GM21381 (cell line): ENCODE data around the gene HOXA10.

ENCODE experiments used
- ATAC-seq: cut with Tn5 transposase; IDR thresholded peaks from one replicate; pipeline ENCODE4 v1.9.1; 2021; ENCODE audit warnings: mild to moderate bottlenecking, moderate library complexity; ENCODE audit not compliant: unreplicated experiment

The HOXA10 gene

GRCh38 chr7:27173956-27174873 lies at the start of gene HOXA10:
Gene HOXA10, minus strand, starts transcription at chr7:27174320. Its CDS starts 14 bp downstream, at chr7:27174306.
- ATAC-seq = no peak

DNA sequence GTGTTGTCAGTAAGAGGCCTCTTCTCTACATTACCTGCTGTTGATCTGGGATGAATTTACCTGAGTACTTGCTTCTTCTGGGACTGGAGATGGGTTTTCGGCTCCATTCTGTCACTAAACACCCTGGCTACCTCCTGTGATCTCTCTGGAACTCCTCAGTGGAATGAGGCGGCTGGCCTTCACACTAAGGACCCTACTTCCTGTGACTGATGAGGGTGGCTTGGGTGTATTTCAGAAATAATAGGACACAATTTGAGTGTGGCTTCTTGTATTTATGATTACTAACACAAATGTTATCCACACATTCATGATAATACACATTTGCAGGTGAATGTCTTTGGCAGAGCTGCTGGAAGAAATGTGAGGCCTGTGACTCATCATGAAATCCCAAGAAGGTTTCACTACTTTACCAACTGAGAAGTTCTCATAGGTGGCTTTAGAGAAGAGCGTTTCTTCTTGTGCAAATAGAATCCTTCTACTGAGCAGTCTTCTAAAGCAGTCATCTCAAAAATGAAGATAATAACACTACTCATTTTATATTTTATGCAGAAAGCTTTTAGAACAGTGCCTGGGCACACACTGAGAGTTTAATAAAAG lies 47.2 kb upstream of the HOXA10 start:
- ATAC-seq = no peak

- no peak for ATAC-seq
Observed at GRCh38 chr7:27220440-27220955, 46.4 kb upstream of the HOXA10 start.

GRCh38 chr7:27219821-27220220 lies 45.7 kb upstream of the HOXA10 start:
- ATAC-seq = no peak

DNA sequence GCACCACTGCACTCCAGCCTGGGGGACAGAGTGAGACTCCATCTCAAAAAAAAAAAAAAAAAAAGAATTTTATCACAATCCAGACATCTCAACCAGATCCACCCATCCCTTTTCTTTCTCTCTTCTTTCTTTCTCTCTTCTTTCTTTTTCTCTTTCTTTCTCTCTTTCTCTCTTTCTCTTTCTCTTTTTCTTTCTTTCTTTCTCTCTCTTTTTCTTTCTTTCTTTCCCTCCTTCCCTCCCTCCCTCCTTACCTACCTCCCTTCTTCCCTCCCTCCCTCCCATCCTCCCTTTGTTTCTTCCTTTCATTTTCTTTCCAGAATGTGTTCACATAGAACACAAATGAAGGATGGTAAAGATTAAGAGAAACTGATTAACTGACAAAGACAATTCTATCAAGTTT lies 43.8 kb upstream of the HOXA10 start:
- no peak for ATAC-seq

GRCh38 chr7:27215356-27215755 lies 41.2 kb upstream of the HOXA10 start:
- ATAC-seq = no peak

- ATAC-seq = no peak
Observed at GRCh38 chr7:27214239-27214950, 40.3 kb upstream of the HOXA10 start.

DNA sequence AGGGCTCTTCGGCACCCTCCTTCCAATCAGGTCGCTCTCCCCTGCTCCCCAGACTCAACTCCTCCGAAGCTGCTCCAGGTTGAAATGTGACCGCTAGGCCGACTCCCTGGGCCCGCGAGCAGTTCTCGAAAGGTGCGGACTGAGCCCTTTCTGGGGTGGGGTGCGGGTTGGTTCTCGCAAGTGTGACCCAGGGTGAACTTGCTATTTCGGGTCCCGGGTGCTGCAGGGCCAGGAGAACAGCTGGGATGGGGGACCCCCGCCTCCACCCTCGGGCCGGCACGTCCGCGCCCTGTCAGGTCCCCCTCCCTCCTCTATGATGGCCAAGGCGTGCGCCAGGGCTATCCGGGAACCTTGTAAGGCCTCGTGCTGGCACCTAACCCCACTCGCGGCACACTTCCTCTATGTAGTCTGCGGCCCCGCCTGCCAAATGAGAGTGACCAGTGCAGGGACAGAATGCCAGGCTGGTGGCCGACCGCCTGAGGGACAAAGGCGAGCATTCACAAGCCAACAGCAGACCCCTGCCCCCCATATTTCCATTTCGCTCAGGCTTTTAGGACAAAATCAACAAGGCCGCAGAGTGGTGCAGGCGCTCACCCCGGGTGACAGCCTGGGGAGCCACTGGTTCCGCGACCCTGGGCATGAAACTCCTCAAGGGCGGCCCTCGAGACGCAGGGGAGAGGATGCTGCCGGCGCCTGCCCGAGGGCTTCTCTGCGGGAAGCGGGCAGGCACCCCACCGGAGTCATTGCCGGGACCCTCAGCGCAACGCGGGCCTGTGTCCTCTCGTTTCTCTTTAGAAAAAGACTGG lies 39.5 kb upstream of the HOXA10 start:
- ATAC-seq = no peak

DNA sequence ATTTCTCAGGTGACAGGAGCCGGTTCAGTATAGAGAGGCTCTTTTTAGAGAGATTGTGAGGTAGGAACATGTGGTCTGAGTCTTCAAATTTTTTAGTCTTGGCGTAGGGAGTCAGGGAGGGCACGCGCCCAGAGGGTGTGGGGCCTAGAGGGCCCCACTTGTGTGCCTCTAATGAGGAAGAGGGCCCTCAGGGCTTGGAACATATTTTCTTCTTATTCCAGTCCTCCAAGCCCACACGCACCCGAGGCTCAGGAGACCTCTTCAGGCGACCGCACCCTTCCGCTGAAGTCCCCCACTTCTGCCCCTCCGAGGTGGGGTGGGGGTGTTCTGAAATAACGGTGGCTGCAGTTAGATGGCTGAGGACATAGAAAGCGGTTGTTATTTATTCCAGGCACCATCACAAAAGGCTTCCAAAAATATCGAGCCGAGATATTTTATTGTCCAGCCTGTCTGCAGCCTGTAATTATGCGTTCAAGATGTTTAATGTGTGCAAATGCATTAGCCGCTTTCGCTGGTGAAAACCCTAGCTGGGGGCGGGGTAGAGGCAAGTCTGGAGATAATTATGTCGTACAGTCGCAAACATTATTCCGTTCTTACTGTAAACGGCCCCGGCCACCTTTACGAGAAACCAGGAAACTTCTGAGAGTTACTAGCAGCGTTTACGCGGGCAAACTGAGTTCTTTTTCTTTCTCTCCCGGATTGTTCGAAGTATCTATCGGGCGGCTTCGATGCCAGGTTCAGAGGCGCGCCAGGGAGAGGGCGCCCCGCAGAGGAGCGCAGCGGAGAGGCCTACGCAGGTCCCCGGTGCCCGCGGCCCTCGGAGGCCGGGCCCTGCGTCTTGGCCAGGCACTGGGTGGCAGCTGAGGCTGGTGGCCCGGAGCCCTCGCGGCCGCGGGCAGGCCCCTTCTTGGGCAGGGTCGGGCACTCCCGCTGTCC lies 38.6 kb upstream of the HOXA10 start:
- ATAC-seq = no peak

- no peak for ATAC-seq
Observed at GRCh38 chr7:27211764-27212204, 37.7 kb upstream of the HOXA10 start.

- no peak for ATAC-seq
Observed at GRCh38 chr7:27211084-27211446, 36.9 kb upstream of the HOXA10 start.

DNA sequence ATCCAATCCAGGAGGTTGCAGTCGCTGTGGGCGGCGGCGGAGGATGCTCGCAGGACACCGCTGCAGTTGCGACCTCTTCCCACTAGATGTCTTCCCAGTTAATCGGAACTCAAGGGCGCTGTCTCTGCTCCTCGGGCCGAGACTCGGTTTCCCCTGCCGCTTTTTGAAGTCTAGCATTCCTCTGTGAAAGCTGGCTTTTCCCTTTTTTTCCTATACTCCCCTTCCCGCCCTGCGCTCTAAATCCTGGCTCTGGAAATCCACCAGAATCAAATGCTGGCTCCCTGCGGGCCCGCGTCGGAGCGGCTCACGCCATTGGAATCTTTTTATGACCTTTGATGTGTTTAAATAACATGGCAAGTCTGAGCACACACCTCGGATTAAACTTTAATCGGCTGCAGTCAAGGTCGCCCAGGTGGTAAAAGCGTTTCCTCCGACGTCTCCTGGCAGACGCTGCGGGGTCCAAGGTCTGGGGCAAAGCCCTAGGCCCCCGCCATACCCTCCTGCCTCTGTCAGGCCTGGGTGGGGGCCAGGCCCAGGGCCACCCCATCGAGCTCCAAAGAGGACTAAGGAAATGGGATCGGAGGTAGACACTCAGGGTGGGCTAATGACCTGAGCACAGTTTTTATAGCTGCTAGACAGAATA lies 36.4 kb upstream of the HOXA10 start:
- ATAC-seq = no peak

DNA sequence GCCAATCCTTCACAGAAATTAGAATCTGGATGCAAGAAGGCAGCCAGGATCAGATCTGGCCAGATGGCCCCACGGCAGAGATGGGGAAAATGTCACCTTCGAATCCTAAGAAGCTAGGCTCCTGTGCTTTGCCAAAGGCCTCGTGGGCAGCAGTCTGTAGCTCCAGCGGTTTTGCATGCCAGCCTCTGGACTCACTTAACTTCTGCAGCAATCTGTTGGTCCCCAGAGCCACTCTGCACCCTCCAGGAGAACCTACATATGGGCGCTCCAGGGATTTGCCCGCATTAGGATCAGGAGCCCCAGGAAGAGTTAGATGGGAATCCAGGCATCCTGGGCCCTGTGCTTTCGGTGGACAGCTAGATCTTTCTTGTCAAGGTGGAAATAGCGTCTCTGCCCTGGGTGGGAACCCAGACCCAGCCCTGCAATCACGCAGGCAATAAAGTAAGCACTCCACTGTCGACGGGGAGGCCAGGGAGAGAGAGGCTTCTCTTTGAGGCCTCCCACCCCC lies 35.9 kb upstream of the HOXA10 start:
- no peak for ATAC-seq

- no peak for ATAC-seq
Observed at GRCh38 chr7:27208998-27209397, 34.9 kb upstream of the HOXA10 start.

DNA sequence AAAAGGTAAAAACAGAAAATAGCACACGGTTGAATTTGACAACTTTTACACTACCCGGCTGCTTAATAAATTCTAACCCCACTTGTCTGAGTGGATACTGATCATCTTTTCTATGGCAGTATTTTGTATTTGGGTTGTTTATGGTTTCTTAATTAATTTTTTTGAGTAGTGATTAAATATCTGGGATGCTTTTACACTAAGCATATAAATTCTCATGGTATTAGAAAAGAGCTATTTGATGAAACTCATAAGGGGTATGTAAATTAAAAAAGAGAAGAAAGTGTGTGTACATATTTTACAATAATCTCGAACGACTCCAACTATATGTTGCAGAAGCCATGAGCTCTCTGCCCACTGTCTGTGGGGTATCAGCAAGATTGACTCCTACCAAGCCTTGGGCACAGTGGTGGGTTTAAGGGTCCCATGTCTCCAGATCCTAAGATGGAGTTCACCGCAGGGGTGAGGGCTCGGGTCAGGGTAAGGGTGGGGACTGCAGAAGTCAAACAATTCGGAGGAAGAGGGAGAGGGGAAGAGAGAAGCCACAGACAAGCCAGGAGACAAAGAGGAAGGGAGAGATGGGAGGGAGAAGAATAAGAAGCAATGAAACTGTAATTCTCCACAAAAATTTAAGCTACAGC lies 33.3 kb upstream of the HOXA10 start:
- ATAC-seq = no peak

DNA sequence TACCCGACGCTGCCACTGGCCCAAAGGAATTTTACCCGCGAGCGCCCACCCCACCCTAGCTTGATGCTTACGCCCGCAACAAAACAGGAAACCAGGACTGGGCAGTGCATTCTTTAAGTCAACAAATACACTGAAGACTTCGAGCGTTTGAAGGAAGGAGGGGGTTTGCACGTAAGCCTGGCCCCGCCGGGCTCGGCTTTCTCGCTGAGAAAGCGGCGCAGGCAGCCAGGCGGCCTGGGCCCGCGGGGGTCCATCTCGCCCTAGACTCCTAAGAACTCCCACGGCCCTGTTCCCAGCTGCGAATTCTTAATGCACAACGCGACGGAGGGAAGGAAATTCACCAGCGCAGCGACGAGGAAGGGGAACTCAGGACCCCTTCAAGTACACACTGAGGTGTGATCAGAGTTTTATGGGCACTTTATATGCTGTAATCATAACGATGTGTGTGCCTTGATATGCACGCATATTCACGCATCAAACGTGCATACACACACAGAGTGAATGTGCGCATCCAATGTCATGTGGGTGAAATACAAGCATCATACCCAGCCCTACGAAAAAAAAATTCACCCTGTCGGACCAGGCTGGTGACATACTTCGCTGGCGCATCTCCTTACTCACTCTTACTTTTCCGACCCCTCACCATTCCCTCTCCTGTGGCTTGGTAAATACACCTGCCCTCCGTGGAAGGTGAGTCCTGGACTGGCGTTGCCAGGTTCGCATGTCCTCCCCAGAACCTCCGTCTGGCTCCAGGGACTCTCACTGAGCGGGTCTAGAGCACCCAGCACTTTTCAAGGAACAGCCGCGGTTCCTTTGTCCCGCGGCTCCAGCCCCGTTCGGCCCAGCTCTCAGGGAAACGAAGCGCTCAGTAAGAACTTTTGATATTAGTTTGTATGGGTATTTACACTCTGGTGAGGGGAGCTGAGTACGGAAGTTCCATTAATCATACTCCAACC lies 31.5 kb upstream of the HOXA10 start:
- no peak for ATAC-seq

DNA sequence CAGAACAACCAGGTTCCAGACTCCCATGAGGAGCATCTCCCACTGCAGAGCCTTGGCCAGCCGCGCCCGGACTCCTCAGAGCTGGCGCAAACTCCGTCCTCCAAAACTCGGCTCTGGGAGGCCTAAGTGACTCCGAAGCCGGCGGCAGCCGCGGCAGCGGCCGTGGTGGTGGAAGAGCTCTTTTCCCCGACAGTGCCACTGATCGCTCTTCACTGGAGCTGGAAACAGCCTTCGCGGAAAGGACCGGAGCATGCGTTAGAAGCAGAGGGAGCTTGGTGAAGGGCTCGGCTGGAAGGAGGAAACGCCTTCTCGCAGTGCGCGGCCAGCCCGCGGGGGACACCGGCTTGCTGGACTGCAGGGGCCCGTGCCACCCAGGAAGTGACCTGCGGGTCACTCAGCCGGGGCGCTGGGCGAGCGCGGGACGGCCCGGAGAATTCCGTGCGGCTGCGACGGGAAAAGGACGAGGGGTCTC lies 30.8 kb upstream of the HOXA10 start:
- no peak for ATAC-seq
